HepG2 (cell line): ENCODE measurements around the gene CEBPB. TPM values are rescaled to one million over a fixed set of nuclear protein-coding genes. Genes with fewer than 3 reads are reported as not detected.

Experiments used
- ASH2L ChIP-seq: fragments of 300-600, 200-600 bp; sonication (generic); IDR thresholded peaks from 2 replicates; pipeline ENCODE4 v1.7.0; 2017; ENCODE audit warnings: low read depth, mild to moderate bottlenecking, moderate library complexity, mixed read lengths, low read length; ENCODE audit not compliant: insufficient read length
- ATF7 ChIP-seq, 2 experiments: fragments of 450-650 bp in 1 of 2; sonication (generic) in 1 of 2; formaldehyde crosslinking in 1 of 2; IDR thresholded peaks; 2 replicates each; pipeline versions ENCODE4 v1.4.0 to v1.6.1; 2016 to 2020; ENCODE audit warnings: antibody characterized with exemption in 1 of 2, mild to moderate bottlenecking in 1 of 2, missing genetic modification reagents in 1 of 2
- CEBPB ChIP-seq: IDR thresholded peaks from 2 replicates; pipeline ENCODE4 v1.6.1; 2011; ENCODE audit warnings: low read depth, low read length, improper control_type of control experiment, borderline replicate concordance
- DR1 ChIP-seq: sonication (generic); formaldehyde crosslinking; IDR thresholded peaks from 2 replicates; pipeline ENCODE4 v1.8.0; 2021; ENCODE audit warnings: mild to moderate bottlenecking, missing genetic modification reagents, inconsistent platforms
- ETV5 ChIP-seq: IDR thresholded peaks from 2 replicates; pipeline ENCODE4 v1.6.1; 2018; ENCODE audit warnings: missing biosample characterization, missing genetic modification reagents, inconsistent platforms, borderline replicate concordance
- HOXD1 ChIP-seq: sonication (generic); formaldehyde crosslinking; IDR thresholded peaks from 2 replicates; pipeline ENCODE4 v1.5.0; 2020; ENCODE audit warnings: missing genetic modification reagents
- MLLT10 ChIP-seq: sonication (generic); formaldehyde crosslinking; IDR thresholded peaks from 2 replicates; pipeline ENCODE4 v1.4.0; 2020; ENCODE audit warnings: missing genetic modification reagents
- NR3C1 ChIP-seq: sonication (generic); formaldehyde crosslinking; IDR thresholded peaks from 2 replicates; pipeline ENCODE4 v1.4.0; 2020; ENCODE audit warnings: missing genetic modification reagents
- PCBP2 ChIP-seq: fragments of 200-400 bp; formaldehyde crosslinking; optimal IDR thresholded peaks from 2 replicates; pipeline ENCODE3; 2018; ENCODE audit warnings: low read length, low read depth; ENCODE audit not compliant: poor library complexity, severe bottlenecking
- SATB2 ChIP-seq: sonication (generic); formaldehyde crosslinking; IDR thresholded peaks from 2 replicates; pipeline ENCODE4 v1.5.0; 2020; ENCODE audit warnings: missing genetic modification reagents
- SNAPC2 ChIP-seq: sonication (generic); formaldehyde crosslinking; IDR thresholded peaks from 2 replicates; pipeline ENCODE4 v1.8.1; 2022; ENCODE audit warnings: mild to moderate bottlenecking, missing genetic modification reagents
- TBL1XR1 ChIP-seq: fragments of 150-350 bp; IDR thresholded peaks from 2 replicates; pipeline ENCODE4 v1.6.1; 2014; ENCODE audit warnings: borderline replicate concordance, low read length; ENCODE audit not compliant: partially characterized antibody
- TCF7L2 ChIP-seq: IDR thresholded peaks from 2 replicates; pipeline ENCODE4 v1.6.1; 2011; ENCODE audit warnings: mild to moderate bottlenecking, low read depth, low read length, moderate library complexity
- TFE3 ChIP-seq: IDR thresholded peaks from 2 replicates; pipeline ENCODE4 v1.6.1; 2016
- ZNF138 ChIP-seq: sonication (generic); formaldehyde crosslinking; IDR thresholded peaks from 2 replicates; pipeline ENCODE4 v1.5.0; 2020; ENCODE audit warnings: mild to moderate bottlenecking, low read depth, missing genetic modification reagents
- ZNF546 ChIP-seq: sonication (generic); formaldehyde crosslinking; conservative IDR thresholded peaks from 2 replicates; pipeline ENCODE4 v1.8.1; 2023; ENCODE audit warnings: mild to moderate bottlenecking, missing genetic modification reagents
- ZNF556 ChIP-seq: sonication (generic); formaldehyde crosslinking; IDR thresholded peaks from 2 replicates; pipeline ENCODE4 v1.4.0; 2020; ENCODE audit warnings: mild to moderate bottlenecking, missing genetic modification reagents, borderline replicate concordance
- ZNF713 ChIP-seq: sonication (generic); formaldehyde crosslinking; IDR thresholded peaks from 2 replicates; pipeline ENCODE4 v1.4.0; 2020; ENCODE audit warnings: mild to moderate bottlenecking, missing genetic modification reagents
- ZNF761 ChIP-seq: sonication (generic); formaldehyde crosslinking; conservative IDR thresholded peaks from 2 replicates; pipeline ENCODE4 v1.4.0; 2020; ENCODE audit warnings: mild to moderate bottlenecking, missing genetic modification reagents
- ZNF777 ChIP-seq: sonication (generic); formaldehyde crosslinking; IDR thresholded peaks from 2 replicates; pipeline ENCODE4 v1.4.0; 2020; ENCODE audit warnings: missing genetic modification reagents
- ZSCAN22 ChIP-seq: sonication (generic); formaldehyde crosslinking; IDR thresholded peaks from 2 replicates; pipeline ENCODE4 v1.4.0; 2020; ENCODE audit warnings: mild to moderate bottlenecking, missing genetic modification reagents
- polyA plus RNA-seq, 8 experiments: library from polyadenylated mRNA; depleted of rRNA in 3 of 8; stranded (reverse) in 7 of 8; unstranded in 1 of 8; fragments of >200 nt; fragmentation: Illumina TruSeq in 4 of 8; extraction: Trizol in 4 of 8; gene quantifications; 2 replicates each; pipeline versions ENCODE4 v1.2.1 to v1.2.3, GENCODE V29; 2011 to 2016; ENCODE audit warnings: low read depth in 4 of 8, missing spikeins in 1 of 8, mixed read lengths in 1 of 8; ENCODE audit not compliant: insufficient read depth in 1 of 8
- total RNA-seq, 5 experiments: library from RNA; depleted of rRNA; stranded (reverse); fragments of >200 nt; fragmentation: Illumina TruSeq; extraction: Trizol; gene quantifications; 2 replicates each; pipeline ENCODE4 v1.2.3, GENCODE V29; 2016; ENCODE audit warnings: low read depth in 1 of 5
- TF ChIP-seq, protein P1 (sequence below): sonication (generic); formaldehyde crosslinking; IDR thresholded peaks from 2 replicates; pipeline ENCODE4 v1.4.0; 2020; ENCODE audit warnings: missing genetic modification reagents
- TF ChIP-seq, protein P2 (sequence below): sonication (generic); formaldehyde crosslinking; IDR thresholded peaks from 2 replicates; pipeline ENCODE4 v1.8.0; 2022; ENCODE audit warnings: missing genetic modification reagents, mild to moderate bottlenecking, inconsistent platforms, borderline replicate concordance
- TF ChIP-seq, protein P3 (sequence below): sonication (generic); formaldehyde crosslinking; IDR thresholded peaks from 2 replicates; pipeline ENCODE4 v1.8.1; 2022; ENCODE audit warnings: low read depth, mild to moderate bottlenecking, missing genetic modification reagents

CEBPB gene
- total and polyA plus RNA-seq, 2 of the 13 experiments (the other 11 are each of a cell fraction or from before 2014, with no cell fraction given) = 18.5 to 28.2 TPM

- TF ChIP-seq CEBPB = peak; percentile 8; the same call in 1 of the 2 replicates
- TF ChIP-seq ATF7 (IDR thresholded peaks at IDR 0.05) = no peak
- TF ChIP-seq ATF7 (CRISPR knock-in tag; IDR thresholded peaks at IDR 0.05) = 0 out of 2 replicates have a peak, but pooled peaks have one; percentile 14
- TF ChIP-seq, protein P1, sequence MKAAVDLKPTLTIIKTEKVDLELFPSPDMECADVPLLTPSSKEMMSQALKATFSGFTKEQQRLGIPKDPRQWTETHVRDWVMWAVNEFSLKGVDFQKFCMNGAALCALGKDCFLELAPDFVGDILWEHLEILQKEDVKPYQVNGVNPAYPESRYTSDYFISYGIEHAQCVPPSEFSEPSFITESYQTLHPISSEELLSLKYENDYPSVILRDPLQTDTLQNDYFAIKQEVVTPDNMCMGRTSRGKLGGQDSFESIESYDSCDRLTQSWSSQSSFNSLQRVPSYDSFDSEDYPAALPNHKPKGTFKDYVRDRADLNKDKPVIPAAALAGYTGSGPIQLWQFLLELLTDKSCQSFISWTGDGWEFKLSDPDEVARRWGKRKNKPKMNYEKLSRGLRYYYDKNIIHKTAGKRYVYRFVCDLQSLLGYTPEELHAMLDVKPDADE = peak; percentile 21
- TF ChIP-seq ZNF546 (CRISPR knock-in tag) = 0 out of 2 replicates have a peak, but pooled peaks have one; percentile 63
- TF ChIP-seq, protein P2, sequence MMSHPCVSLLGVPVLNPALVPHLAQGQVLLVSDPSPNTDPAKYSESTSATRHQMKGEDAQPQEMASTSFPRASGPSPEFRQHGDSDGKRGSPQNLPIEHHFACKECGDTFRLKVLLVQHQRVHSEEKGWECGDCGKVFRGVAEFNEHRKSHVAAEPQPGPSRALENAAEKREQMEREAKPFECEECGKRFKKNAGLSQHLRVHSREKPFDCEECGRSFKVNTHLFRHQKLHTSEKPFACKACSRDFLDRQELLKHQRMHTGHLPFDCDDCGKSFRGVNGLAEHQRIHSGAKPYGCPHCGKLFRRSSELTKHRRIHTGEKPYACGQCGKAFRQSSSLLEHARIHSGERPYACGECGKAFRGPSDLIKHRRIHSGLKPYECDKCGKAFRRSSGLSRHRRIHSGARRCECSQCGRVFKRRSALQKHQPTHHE = no peak
- no peak for TF ChIP-seq MLLT10 (CRISPR knock-in tag)
- peak; percentile 31; the same call in 1 of the 2 replicates for TF ChIP-seq HOXD1 (CRISPR knock-in tag)
- TF ChIP-seq ZNF761 (CRISPR knock-in tag) = peak; percentile 14; the same call in 1 of the 2 replicates
- no peak for TF ChIP-seq TFE3
- no peak for TF ChIP-seq ASH2L
- TF ChIP-seq ETV5 (CRISPR knock-in tag) = no peak; the same call in 1 of the 2 replicates
- no peak for TF ChIP-seq PCBP2
- TF ChIP-seq NR3C1 (CRISPR knock-in tag) = no peak
- no peak; the same call in 1 of the 2 replicates for TF ChIP-seq SNAPC2 (CRISPR knock-in tag)
- TF ChIP-seq, protein P3, sequence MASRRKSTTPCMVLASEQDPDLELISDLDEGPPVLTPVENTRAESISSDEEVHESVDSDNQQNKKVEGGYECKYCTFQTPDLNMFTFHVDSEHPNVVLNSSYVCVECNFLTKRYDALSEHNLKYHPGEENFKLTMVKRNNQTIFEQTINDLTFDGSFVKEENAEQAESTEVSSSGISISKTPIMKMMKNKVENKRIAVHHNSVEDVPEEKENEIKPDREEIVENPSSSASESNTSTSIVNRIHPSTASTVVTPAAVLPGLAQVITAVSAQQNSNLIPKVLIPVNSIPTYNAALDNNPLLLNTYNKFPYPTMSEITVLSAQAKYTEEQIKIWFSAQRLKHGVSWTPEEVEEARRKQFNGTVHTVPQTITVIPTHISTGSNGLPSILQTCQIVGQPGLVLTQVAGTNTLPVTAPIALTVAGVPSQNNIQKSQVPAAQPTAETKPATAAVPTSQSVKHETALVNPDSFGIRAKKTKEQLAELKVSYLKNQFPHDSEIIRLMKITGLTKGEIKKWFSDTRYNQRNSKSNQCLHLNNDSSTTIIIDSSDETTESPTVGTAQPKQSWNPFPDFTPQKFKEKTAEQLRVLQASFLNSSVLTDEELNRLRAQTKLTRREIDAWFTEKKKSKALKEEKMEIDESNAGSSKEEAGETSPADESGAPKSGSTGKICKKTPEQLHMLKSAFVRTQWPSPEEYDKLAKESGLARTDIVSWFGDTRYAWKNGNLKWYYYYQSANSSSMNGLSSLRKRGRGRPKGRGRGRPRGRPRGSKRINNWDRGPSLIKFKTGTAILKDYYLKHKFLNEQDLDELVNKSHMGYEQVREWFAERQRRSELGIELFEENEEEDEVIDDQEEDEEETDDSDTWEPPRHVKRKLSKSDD (CRISPR knock-in tag) = no peak
- TF ChIP-seq TCF7L2 = no peak
- TF ChIP-seq DR1 (CRISPR knock-in tag) = no peak
- TF ChIP-seq ZSCAN22 (CRISPR knock-in tag) = no peak; the same call in 1 of the 2 replicates
- TF ChIP-seq ZNF556 (CRISPR knock-in tag) = no peak
- TF ChIP-seq TBL1XR1 = no peak
- no peak for TF ChIP-seq ZNF713 (CRISPR knock-in tag)
- TF ChIP-seq ZNF777 = no peak
- TF ChIP-seq ZNF138 (CRISPR knock-in tag) = 0 out of 2 replicates have a peak, but pooled peaks have one; percentile 1
- no peak; the same call in none of the 2 replicates for TF ChIP-seq SATB2
Observed at GRCh38 chr20:50189681-50190250, 864 bp upstream of the CEBPB start (continued).
